IPS-18a (cell line): ENCODE measurements around the gene GABRG3.
"Not testable (repeated sequence)": the region's sequence is repeated elsewhere in the genome, so short reads cannot be mapped to it uniquely, and the experiment has no call there.

Experiments used
- H3K27ac ChIP-seq: one replicate; pipeline ENCODE4 v1.5.1; 2013; ENCODE audit warnings: low read length
- H3K27me3 ChIP-seq: one replicate; pipeline ENCODE4 v1.6.1; 2013; ENCODE audit warnings: mild to moderate bottlenecking, low read length; ENCODE audit not compliant: control insufficient read depth, insufficient read depth
- H3K36me3 ChIP-seq: one replicate; pipeline ENCODE4 v1.6.1; 2013; ENCODE audit warnings: low read depth, low read length; ENCODE audit not compliant: control insufficient read depth
- H3K4me1 ChIP-seq: one replicate; pipeline ENCODE4 v1.6.1; 2013; ENCODE audit warnings: low read depth, low read length; ENCODE audit not compliant: control insufficient read depth
- H3K4me3 ChIP-seq: one replicate; pipeline ENCODE4 v1.5.1; 2013; ENCODE audit warnings: low read length
- H3K9ac ChIP-seq: one replicate; pipeline ENCODE4 v1.6.1; 2013; ENCODE audit warnings: mild to moderate bottlenecking, low read length, moderate library complexity
- H3K9me3 ChIP-seq: one replicate; pipeline ENCODE4 v1.6.1; 2013; ENCODE audit warnings: low read depth, low read length; ENCODE audit not compliant: control insufficient read depth

GABRG3 gene

GRCh38 chr15:27137127-27137526, 166.1 kb downstream of the GABRG3 start:
- H3K36me3 ChIP-seq = no peaks in the 10 kb centered on the region
- H3K27me3 ChIP-seq = no peaks in the 10 kb centered on the region
- no peak overlapping the region for H3K4me3 ChIP-seq
- H3K9ac ChIP-seq = no peak overlapping the region
- H3K4me1 ChIP-seq = no peaks in the 10 kb centered on the region
- no peak overlapping the region for H3K27ac ChIP-seq
- H3K9me3 ChIP-seq = no peaks in the 10 kb centered on the region

DNA sequence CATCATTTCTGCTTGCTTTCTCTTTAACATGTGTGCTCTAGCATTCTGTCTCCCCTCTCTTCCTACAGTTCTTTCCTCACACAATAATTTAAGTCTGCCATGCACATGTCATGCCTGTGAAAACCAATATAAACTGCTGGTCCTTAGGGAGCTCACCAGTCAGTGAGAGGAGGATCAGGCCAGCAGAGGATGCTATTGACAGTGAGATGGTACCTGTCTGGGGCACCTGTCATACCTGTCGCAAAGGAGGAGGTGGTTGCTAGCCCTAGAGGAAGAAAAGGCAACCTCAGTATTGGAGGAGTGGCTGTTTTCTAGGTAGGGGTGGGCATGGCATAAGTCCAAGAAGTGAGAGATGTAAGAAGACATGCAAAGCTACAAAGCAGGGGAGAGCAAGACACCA, 194.6 kb downstream of the GABRG3 start:
- Histone ChIP-seq H3K27ac (no peak overlapping the region), H3K36me3 (no peaks in the 10 kb centered on the region), H3K27me3 (no peaks in the 10 kb centered on the region), H3K9ac (no peak overlapping the region), H3K4me3 (no peak overlapping the region), H3K4me1 (no peaks in the 10 kb centered on the region), H3K9me3 (no peaks in the 10 kb centered on the region)

DNA sequence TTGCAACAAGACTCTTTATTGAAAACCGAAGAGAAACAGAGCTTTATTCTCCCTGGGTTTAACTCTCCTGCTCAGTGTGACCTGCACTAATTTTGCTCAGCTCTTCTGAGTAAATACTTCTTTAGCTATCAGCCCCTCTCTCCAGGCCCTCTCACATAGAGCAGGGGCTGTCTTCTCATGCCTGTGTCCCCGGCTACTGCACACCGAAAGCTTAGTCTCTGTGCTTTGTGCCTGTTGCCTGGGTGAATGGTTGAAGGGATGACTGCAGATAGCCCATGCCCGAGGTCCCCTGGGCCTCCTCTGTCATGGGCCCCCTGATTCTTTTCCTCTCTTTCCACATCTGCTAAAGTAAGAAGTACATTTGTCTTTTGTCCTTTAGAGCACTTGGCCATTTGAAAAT, 195.9 kb downstream of the GABRG3 start:
- Histone ChIP-seq H3K36me3 (no peaks in the 10 kb centered on the region), H3K27ac (no peak overlapping the region), H3K4me1 (peaks cover 3% of the 10 kb centered on the region), H3K4me3 (no peak overlapping the region), H3K27me3 (no peaks in the 10 kb centered on the region), H3K9me3 (no peaks in the 10 kb centered on the region), H3K9ac (no peak overlapping the region)

DNA sequence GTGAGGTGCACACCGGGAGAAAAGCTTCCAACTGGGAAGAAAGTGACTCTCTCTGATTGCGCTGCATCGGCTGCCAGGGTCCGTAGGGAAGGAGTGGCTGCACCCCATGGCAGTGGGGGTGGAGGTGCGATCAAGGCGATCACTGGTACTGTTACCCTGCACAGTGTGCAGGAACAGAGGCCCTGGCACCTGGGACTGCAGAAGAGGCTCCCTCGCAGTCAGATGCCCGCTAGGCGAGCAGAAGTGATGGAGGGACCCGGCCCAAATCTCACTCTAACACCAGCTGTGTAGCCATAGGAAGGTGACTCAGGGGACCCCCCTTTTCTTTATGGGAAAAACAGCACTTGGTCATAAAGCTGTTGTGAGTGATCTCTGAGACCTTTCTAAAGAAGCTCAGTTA, 196.8 kb downstream of the GABRG3 start:
- Histone ChIP-seq H3K9ac (no peak overlapping the region), H3K9me3 (no peaks in the 10 kb centered on the region), H3K27ac (no peak overlapping the region), H3K4me1 (peaks cover 11% of the 10 kb centered on the region), H3K36me3 (no peaks in the 10 kb centered on the region), H3K4me3 (no peak overlapping the region), H3K27me3 (no peaks in the 10 kb centered on the region)

GRCh38 chr15:27170851-27171250, 199.9 kb downstream of the GABRG3 start:
- no peaks in the 10 kb centered on the region for H3K27me3 ChIP-seq
- H3K9ac ChIP-seq = no peak overlapping the region
- H3K27ac ChIP-seq = no peak overlapping the region
- H3K9me3 ChIP-seq = no peaks in the 10 kb centered on the region
- no peak overlapping the region for H3K4me3 ChIP-seq
- H3K4me1 ChIP-seq = peaks cover 28% of the 10 kb centered on the region
- no peaks in the 10 kb centered on the region for H3K36me3 ChIP-seq

DNA sequence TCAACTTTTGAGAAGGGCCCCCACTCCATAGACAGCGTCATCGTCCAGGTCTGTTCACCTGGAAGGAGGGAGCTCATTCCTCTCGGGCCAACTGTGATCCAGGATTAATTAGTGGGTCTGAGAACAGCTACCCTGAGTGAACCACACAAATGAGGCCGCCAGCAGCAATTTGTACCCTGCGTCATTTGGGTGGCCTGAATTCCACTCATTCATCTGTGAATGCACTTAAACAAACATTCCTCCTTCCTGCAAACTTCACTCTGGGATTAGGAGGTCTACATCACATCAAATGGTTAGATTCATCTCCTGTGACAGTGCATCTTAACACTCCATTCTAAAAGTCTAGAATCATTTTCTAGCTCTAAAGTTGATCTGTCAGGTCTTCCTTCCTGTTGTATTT, 201.8 kb downstream of the GABRG3 start:
- H3K9ac ChIP-seq = no peak overlapping the region
- peaks cover 28% of the 10 kb centered on the region for H3K4me1 ChIP-seq
- peaks cover 9% of the 10 kb centered on the region for H3K9me3 ChIP-seq
- H3K36me3 ChIP-seq = no peaks in the 10 kb centered on the region
- H3K27me3 ChIP-seq = no peaks in the 10 kb centered on the region
- H3K4me3 ChIP-seq = no peak overlapping the region
- no peak overlapping the region for H3K27ac ChIP-seq

GRCh38 chr15:27175472-27176153, 204.6 kb downstream of the GABRG3 start:
- Histone ChIP-seq H3K27ac (no peak overlapping the region), H3K4me3 (no peak overlapping the region), H3K4me1 (peaks cover 28% of the 10 kb centered on the region), H3K27me3 (no peaks in the 10 kb centered on the region), H3K36me3 (no peaks in the 10 kb centered on the region), H3K9me3 (peaks cover 12% of the 10 kb centered on the region), H3K9ac (no peak overlapping the region)

GRCh38 chr15:27176785-27177406, 205.9 kb downstream of the GABRG3 start:
- Histone ChIP-seq H3K27ac (no peak overlapping the region), H3K9me3 (peaks cover 12% of the 10 kb centered on the region), H3K27me3 (no peaks in the 10 kb centered on the region), H3K4me3 (no peak overlapping the region), H3K9ac (no peak overlapping the region), H3K36me3 (no peaks in the 10 kb centered on the region), H3K4me1 (peaks cover 26% of the 10 kb centered on the region)

GRCh38 chr15:27179789-27180188, 208.8 kb downstream of the GABRG3 start:
- Histone ChIP-seq H3K4me3 (no peak overlapping the region), H3K4me1 (peaks cover 7% of the 10 kb centered on the region), H3K27me3 (no peaks in the 10 kb centered on the region), H3K9me3 (peaks cover 12% of the 10 kb centered on the region), H3K9ac (no peak overlapping the region), H3K36me3 (no peaks in the 10 kb centered on the region), H3K27ac (no peak overlapping the region)

DNA sequence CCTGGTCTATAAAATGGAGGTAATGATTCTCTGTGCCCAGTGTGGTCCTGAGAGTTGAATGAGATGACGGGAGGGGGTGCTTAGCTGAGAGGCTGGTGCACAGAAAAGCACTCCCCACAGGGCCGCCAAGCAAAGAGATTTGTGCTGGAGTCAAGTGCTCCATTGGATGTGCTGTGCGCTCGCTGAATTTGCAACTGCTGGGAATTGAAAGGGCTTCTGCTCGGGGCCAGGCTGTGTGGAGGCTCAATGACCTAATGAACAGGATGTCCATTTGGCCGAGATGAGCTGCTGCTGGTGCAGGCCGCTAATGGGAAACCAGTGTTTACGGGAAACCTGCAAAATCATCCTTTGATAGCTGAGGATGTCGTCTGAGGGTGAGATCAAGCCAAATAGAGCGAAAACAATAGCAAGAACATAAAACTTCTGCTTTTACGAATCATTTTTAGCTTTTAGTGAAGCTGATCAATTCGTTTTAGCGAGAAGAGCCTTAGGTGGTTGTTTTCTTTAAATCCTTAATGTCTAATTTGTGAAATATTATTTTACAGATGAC, 211.7 kb downstream of the GABRG3 start:
- no peaks in the 10 kb centered on the region for H3K4me1 ChIP-seq
- no peaks in the 10 kb centered on the region for H3K27me3 ChIP-seq
- H3K27ac ChIP-seq = no peak overlapping the region
- H3K9ac ChIP-seq = no peak overlapping the region
- peaks cover 4% of the 10 kb centered on the region for H3K9me3 ChIP-seq
- H3K4me3 ChIP-seq = no peak overlapping the region
- no peaks in the 10 kb centered on the region for H3K36me3 ChIP-seq

GRCh38 chr15:27183201-27183600, 212.2 kb downstream of the GABRG3 start:
- Histone ChIP-seq H3K27me3 (no peaks in the 10 kb centered on the region), H3K4me3 (no peak overlapping the region), H3K9me3 (no peaks in the 10 kb centered on the region), H3K27ac (no peak overlapping the region), H3K9ac (no peak overlapping the region), H3K36me3 (no peaks in the 10 kb centered on the region), H3K4me1 (no peaks in the 10 kb centered on the region)

GRCh38 chr15:27191515-27191914, 220.5 kb downstream of the GABRG3 start:
- not testable (repeated sequence) for H3K4me3 ChIP-seq, H3K9ac ChIP-seq, H3K4me1 ChIP-seq, H3K36me3 ChIP-seq, H3K9me3 ChIP-seq, H3K27ac ChIP-seq, H3K27me3 ChIP-seq
